ENCODE measurements around the gene CCDC127. TPM values are rescaled to one million over a fixed set of nuclear protein-coding genes. Genes with fewer than 3 reads are reported as not detected.

The CCDC127 gene
- total and polyA plus RNA-seq, 2 of the 13 experiments (the other 11 are each of a cell fraction or from before 2014, with no cell fraction given), result 2.9 to 4.3 TPM

- in situ Hi-C loops (cut with HindIII; ENCODE audit: extremely low pct_ligation_motif_present, low pct_unique_long_range_greater_than_20kb) (no loop called here), intact Hi-C loops (cut with micrococcal nuclease; ENCODE audit: unreplicated experiment) (no loop called here)
- FAIRE-seq, result no peak
- no peak for DNase-seq (ENCODE audit: low spot score)
- no peak overlapping the region for H3K27ac ChIP-seq (ENCODE audit: extremely low read length, insufficient read depth, low read length)
- no peak overlapping the region for H3K9ac ChIP-seq (ENCODE audit: insufficient read depth, low read depth, low read length)
- TF ChIP-seq PAWR (CRISPR knock-in tag; IDR thresholded peaks at IDR 0.05; ENCODE audit: borderline replicate concordance) (no peak), ATF5 (CRISPR knock-in tag; IDR thresholded peaks at IDR 0.05; ENCODE audit: low read depth) (no peak), HNRNPK (IDR thresholded peaks at IDR 0.05; ENCODE audit: low read depth, low read length, poor library complexity, severe bottlenecking) (no peak), ZNF674 (CRISPR knock-in tag; IDR thresholded peaks at IDR 0.05; ENCODE audit: low read depth) (no peak), KAT2B (IDR thresholded peaks at IDR 0.05; ENCODE audit: borderline replicate concordance, low read depth, low read length) (no peak), RORA (CRISPR knock-in tag; IDR thresholded peaks at IDR 0.05) (no peak), PRPF4 (IDR thresholded peaks at IDR 0.05; ENCODE audit: low read depth, low read length, poor library complexity, severe bottlenecking) (no peak), HDAC1 (CRISPR knock-in tag; IDR thresholded peaks at IDR 0.05) (no peak)
- no peaks in the 10 kb centered on the region for H4K20me1 ChIP-seq (ENCODE audit: insufficient read depth, low read length)
- ChIA-PET POLR2A (no interaction called here), CTCF (ENCODE audit: low intra/inter-chr PET ratio, low total read pairs) (no interaction called here)
- no peak overlapping the region for H3K4me3 ChIP-seq (replicated peaks in 1 of 3; ENCODE audit: insufficient read depth in 1 of 3, low read depth in 2 of 3, low read length in 3 of 3)
- no peaks in the 10 kb centered on the region for H3K9me3 ChIP-seq (ENCODE audit: low read length)
- no peaks in the 10 kb centered on the region for H3K4me1 ChIP-seq (ENCODE audit: insufficient read depth, low read length)
- no peak for ATAC-seq
- H3K79me2 ChIP-seq (ENCODE audit: insufficient read depth, low read length), result no peaks in the 10 kb centered on the region
- no peak overlapping the region for H3K4me2 ChIP-seq (ENCODE audit: low read depth, low read length)
- WGBS (ENCODE audit: low lambda C conversion rate), result 63% methylated on average over 9 of the region's 9 CpGs
- H3K27me3 ChIP-seq (ENCODE audit: control insufficient read depth in 1 of 2, insufficient read depth in 2 of 2, low read length in 2 of 2), result peaks cover 0 to 39% of the 10 kb centered on the region in 2 experiments
- no peaks in the 10 kb centered on the region for H3K36me3 ChIP-seq (replicated peaks in 1 of 2; ENCODE audit: control insufficient read depth in 1 of 2, insufficient read depth in 2 of 2, low read length in 2 of 2)
- H2AFZ ChIP-seq (ENCODE audit: low read length), result no peak overlapping the region
- no TSS peak for BruUV-seq (replicated peaks)
Observed at GRCh38 chr5:181160-181559, 36.8 kb downstream of the CCDC127 start.

All from HepG2 (cell line).